Measurements from ENCODE around the gene RUNX3.

- TF ChIP-seq CTCF (tag by site-specific recombination; IDR thresholded peaks at IDR 0.05) (no peak), ZNF132 (tag by site-specific recombination; IDR thresholded peaks at IDR 0.05; ENCODE audit: borderline replicate concordance) (no peak), TSHZ1 (tag by site-specific recombination; IDR thresholded peaks at IDR 0.05; ENCODE audit: borderline replicate concordance) (no peak), ZNF830 (tag by site-specific recombination; IDR thresholded peaks at IDR 0.05; ENCODE audit: low read depth) (no peak), KLF16 (tag by site-specific recombination; IDR thresholded peaks at IDR 0.05) (no peak), YY1 (tag by site-specific recombination; IDR thresholded peaks at IDR 0.05) (no peak), PBX3 (CRISPR knock-in tag; IDR thresholded peaks at IDR 0.05) (no peak), FEZF1 (tag by site-specific recombination; IDR thresholded peaks at IDR 0.05) (no peak), ZBTB11 (tag by site-specific recombination; conservative IDR thresholded peaks at IDR 0.05; ENCODE audit: low read depth) (no peak), ZNF19 (tag by site-specific recombination; IDR thresholded peaks at IDR 0.05; ENCODE audit: low read depth) (no peak), ZBTB49 (tag by site-specific recombination; IDR thresholded peaks at IDR 0.05; ENCODE audit: low read depth) (no peak), MYNN (tag by site-specific recombination; IDR thresholded peaks at IDR 0.05; ENCODE audit: borderline replicate concordance) (no peak), BCL6B (tag by site-specific recombination; IDR thresholded peaks at IDR 0.05) (no peak), PATZ1 (tag by site-specific recombination; IDR thresholded peaks at IDR 0.05) (no peak)
Measured at GRCh38 chr1:24865168-24865567, 64.9 kb downstream of the RUNX3 start.

Measured in HEK293 (cell line).